ENCODE results near the gene PRPSAP2.
"Not testable (repeated sequence)": the region's sequence is repeated elsewhere in the genome, so short reads cannot be mapped to it uniquely, and the experiment has no call there.

PRPSAP2 gene

GRCh38 chr17:18857864-18858566, at the start of gene PRPSAP2:
Gene PRPSAP2, plus strand, starts transcription at chr17:18858131. Its CDS starts 7,703 bp downstream, at chr17:18865834.
- peak; percentile 93 for DNase-seq

- not testable (repeated sequence) for DNase-seq
Measured at GRCh38 chr17:18815924-18816323, 42.0 kb upstream of the PRPSAP2 start.

GRCh38 chr17:18816489-18817371, 41.2 kb upstream of the PRPSAP2 start:
- peak; percentile 56 for DNase-seq

- not testable (repeated sequence) for DNase-seq
Measured at GRCh38 chr17:18821430-18821829, 36.5 kb upstream of the PRPSAP2 start.

GRCh38 chr17:18827613-18828012, 30.3 kb upstream of the PRPSAP2 start:
- not testable (repeated sequence) for DNase-seq

GRCh38 chr17:18848501-18848900, 9.4 kb upstream of the PRPSAP2 start:
- no peak for DNase-seq

GRCh38 chr17:18850679-18851078, 7.3 kb upstream of the PRPSAP2 start:
- DNase-seq, result no peak

- DNase-seq, result no peak
Measured at GRCh38 chr17:18851201-18851600, 6.7 kb upstream of the PRPSAP2 start.

- no peak for DNase-seq
Measured at GRCh38 chr17:18854956-18855355, 3.0 kb upstream of the PRPSAP2 start.

- DNase-seq, result peak; percentile 90
Measured at GRCh38 chr17:18855831-18856569, 1.9 kb upstream of the PRPSAP2 start.

- DNase-seq, result no peak
Measured at GRCh38 chr17:18856570-18856915, 1.4 kb upstream of the PRPSAP2 start.

GRCh38 chr17:18858567-18859245, 775 bp downstream of the PRPSAP2 start:
- DNase-seq, result no peak

GRCh38 chr17:18859256-18859655, 1.3 kb downstream of the PRPSAP2 start:
- DNase-seq, result no peak

- DNase-seq, result no peak
Measured at GRCh38 chr17:18860161-18860972, 2.4 kb downstream of the PRPSAP2 start.

- DNase-seq, result no peak
Measured at GRCh38 chr17:18862011-18862410, 4.1 kb downstream of the PRPSAP2 start.

- DNase-seq, result not testable (repeated sequence)
Measured at GRCh38 chr17:18864996-18865395, 7.1 kb downstream of the PRPSAP2 start.

GRCh38 chr17:18866866-18867813, 9.2 kb downstream of the PRPSAP2 start:
- DNase-seq, result no peak

GRCh38 chr17:18877104-18877645, 19.2 kb downstream of the PRPSAP2 start:
- no peak for DNase-seq

- DNase-seq, result no peak
Measured at GRCh38 chr17:18888766-18889290, 30.9 kb downstream of the PRPSAP2 start.

- no peak for DNase-seq
Measured at GRCh38 chr17:18889658-18890057, 31.7 kb downstream of the PRPSAP2 start.

All from stimulated activated CD4-positive, alpha-beta T cell treated with anti-CD3 and anti-CD28 coated beads, Interleukin-4, amount 100 ng/mL, for 24 hours (primary cell).